GM19035 (cell line): ENCODE results near the gene SMIM8.
A peak's percentile ranks its signal among the peaks of the same experiment; 100 is the strongest.

Source experiments
- ATAC-seq: cut with Tn5 transposase; IDR thresholded peaks from one replicate; pipeline ENCODE4 v1.9.1; 2021; ENCODE audit not compliant: unreplicated experiment

Gene SMIM8

GRCh38 chr6:87333591-87334181, 11.3 kb downstream of the SMIM8 start:
- no peak for ATAC-seq

GRCh38 chr6:87334683-87335082, 12.3 kb downstream of the SMIM8 start:
- no peak for ATAC-seq

GRCh38 chr6:87336367-87336766, 14.0 kb downstream of the SMIM8 start:
- ATAC-seq: no peak

DNA sequence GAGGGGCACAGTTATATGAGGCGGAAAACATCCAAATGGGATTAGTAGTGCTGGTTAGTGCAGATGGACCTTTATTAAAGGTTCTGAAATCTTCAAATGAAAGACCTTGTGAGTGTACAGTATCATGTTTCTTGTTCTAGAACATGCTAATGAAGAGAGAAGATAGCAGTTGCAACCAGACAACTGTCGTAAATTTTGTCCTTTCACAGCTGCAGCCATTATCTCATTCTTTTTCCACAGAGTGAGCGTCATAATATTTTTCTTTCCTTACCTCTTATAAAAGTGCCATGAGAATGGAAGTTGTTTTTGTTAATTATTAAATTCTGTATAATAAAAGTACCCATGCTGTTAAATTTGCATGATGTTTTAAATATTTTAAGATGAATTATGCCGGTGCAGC, 17.8 kb downstream of the SMIM8 start:
- no peak for ATAC-seq

DNA sequence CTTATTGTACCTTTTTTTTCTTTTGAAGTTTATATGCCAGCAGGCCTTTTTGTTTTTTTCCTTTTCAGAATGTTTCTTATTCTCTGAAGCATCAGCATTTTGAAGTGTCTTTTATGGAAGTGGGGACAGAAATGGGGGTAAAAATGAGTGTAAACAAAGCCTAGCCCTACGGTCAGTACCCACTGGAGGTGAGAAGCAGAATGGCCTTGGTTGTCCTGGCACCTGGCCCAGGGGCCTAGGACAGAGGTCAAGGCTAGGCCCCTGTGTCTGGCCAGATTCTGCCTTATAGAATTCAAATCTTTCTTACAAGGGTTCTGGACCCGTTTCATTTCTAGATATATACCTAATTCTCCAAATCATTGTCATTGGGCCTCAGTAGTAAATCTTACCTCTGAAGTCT, 18.8 kb downstream of the SMIM8 start:
- no peak for ATAC-seq

- ATAC-seq: peak; percentile 81
Measured at GRCh38 chr6:87341899-87342298, 19.5 kb downstream of the SMIM8 start.

- no peak for ATAC-seq
Measured at GRCh38 chr6:87342829-87343228, 20.4 kb downstream of the SMIM8 start.

GRCh38 chr6:87344731-87345130, 22.3 kb downstream of the SMIM8 start, which contains the start of gene C6orf163:
TSS of gene C6orf163 (plus strand) at chr6:87344813. CDS start at chr6:87345100, 287 bp downstream.
- no peak for ATAC-seq

- no peak for ATAC-seq
Measured at GRCh38 chr6:87346700-87347099, 24.3 kb downstream of the SMIM8 start.

- ATAC-seq: no peak
Measured at GRCh38 chr6:87349896-87350295, 27.5 kb downstream of the SMIM8 start.

DNA sequence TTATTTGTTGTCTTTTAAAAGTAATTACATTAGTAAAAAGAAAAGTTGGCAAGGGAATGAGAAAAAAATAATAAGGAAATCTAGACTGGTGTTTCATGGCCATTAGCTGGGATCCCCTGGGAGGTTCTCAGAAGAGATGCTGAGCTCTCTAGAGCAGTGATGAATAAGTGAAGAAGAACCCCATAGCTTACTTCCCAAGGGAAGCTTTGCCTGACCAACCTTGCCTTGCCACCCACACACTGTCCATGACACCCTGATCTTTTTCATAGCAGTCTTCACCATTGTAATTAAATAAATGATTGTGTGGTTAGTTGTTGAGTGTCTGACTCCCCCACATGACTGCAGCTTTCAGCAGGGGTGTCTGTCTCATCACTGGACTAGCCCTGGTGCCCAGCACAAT, 28.1 kb downstream of the SMIM8 start:
- ATAC-seq: no peak

DNA sequence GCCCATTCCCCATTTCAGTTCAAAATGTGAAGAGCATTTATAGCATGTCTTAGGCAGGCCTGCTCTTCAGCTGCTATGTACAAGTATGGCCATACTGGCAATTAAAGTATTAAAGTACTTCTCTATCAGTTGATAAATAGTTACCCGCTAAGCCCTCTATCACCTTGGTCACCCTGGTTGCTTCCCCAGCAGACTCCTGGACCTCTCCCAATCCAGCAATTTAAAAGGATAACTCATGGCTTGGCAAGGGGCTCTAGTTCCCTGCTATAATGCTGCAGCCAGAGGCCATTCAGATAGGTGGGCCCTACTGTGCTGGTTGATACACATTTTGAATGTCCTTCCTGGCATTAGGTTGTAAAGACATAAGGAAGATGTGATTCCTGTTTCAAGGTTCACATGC, 29.2 kb downstream of the SMIM8 start:
- no peak for ATAC-seq

DNA sequence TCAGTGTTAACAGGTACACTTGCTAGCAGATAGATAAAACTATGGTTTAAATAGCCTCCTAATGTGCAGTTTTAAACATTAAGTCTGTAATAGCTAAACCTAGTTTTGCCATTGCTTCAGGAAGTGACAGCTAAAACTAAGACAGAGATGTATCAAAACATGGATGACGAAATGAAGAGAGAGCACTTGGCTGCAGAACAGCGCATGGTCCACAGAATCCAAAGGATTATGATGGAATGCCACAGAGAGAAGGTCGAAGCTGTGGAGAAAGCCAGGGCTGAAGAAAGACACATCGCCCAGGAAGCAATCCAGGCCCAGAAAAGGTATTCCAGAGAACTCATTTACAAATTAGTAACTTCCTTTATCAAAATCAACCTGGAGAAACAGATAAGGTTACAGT, 33.8 kb downstream of the SMIM8 start:
- no peak for ATAC-seq

GRCh38 chr6:87357479-87358196, 35.2 kb downstream of the SMIM8 start:
- no peak for ATAC-seq

- no peak for ATAC-seq
Measured at GRCh38 chr6:87364602-87365252, 42.3 kb downstream of the SMIM8 start.

DNA sequence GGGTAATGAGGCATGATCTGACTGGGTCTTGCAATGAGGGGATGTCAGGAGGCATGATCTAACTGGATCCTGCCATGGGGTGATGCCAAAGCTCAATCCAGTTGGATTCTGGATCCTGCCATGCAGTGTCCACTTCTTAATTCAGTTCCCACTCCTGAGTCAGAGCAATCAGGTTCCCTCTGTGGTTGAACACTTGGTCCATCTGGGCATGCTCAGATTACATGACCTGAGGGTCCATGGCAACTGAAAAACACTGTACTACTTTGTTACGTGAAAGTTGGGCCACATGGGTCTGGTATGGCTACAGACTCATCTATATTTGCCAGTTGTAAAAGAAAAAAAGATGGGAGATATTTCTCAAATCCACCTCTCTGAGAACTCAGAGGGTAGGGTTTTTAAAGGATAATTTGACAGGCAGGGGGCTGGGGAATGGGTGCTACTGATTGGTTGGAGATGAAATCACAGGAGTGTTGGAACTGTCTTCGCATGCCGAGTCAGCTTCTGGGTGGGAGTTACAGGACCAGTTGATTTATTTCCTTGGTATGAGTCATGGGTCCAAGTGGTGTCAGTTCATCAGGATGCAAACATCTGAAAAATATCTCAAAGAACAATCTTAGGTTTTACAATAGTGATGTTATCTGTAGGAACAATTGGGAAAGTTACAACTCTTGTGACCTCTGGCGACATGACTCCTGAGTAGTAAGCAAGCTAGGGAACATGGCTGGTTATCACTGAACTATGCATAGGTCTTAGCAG, 43.9 kb downstream of the SMIM8 start:
- ATAC-seq: no peak

- ATAC-seq: no peak
Measured at GRCh38 chr6:87366899-87367298, 44.5 kb downstream of the SMIM8 start.

DNA sequence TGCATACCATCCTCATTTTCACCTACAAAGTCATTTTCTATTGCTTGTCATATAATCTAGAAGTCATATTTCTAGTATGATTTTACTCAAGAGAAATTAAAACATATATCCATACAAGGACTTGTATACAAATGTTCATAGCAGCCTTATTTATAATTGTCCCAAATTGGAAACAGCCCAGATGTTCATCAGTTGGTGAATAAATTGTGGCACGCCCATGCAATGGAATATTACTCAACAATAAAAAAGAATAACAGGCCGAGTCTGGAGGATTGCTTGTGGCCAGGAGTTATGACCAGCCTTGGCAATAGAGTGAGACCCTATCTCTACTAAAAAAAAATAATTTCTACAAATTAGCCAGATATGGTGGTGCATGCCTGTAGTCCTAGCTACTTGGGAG, 51.0 kb downstream of the SMIM8 start:
- ATAC-seq: no peak

- ATAC-seq: no peak
Measured at GRCh38 chr6:87375315-87375714, 52.9 kb downstream of the SMIM8 start.

DNA sequence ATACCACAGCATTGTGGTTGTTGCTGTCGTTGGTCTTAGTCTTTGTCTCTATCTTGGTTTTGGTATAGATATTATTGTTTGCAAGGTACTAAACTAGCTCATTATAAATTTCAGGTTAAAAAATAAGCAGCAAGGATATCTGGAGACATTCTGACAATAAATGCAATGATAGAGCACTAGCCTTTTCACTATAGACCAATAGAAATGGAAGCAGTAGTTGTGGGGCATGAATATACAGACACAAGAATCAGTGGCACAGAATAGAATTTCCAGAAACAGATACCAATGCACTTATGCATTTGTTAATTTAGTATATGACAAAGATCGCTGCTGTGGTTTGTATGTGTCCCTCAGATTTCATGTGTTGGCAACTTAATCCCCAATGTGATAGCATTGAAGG, 54.3 kb downstream of the SMIM8 start:
- ATAC-seq: no peak

DNA sequence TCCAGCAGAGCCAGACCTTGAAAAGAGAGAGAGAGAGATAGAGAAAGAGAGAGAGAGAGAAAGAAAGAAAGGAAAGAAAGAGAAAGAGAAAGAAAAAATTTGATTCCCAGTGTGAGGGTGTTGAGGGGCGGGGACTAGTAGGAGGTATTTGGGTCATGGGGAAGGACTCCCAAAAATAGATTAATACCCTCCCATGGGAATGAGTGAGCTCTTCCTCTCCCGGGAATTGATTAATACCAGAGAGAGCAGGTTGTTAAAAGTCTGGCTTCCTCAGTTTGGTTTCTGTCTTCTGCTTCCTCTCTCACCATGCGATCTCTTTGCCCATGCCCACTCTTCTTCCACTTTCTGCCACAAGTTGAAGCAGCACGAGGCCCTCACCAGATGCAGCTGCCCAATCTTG, 56.6 kb downstream of the SMIM8 start:
- no peak for ATAC-seq

DNA sequence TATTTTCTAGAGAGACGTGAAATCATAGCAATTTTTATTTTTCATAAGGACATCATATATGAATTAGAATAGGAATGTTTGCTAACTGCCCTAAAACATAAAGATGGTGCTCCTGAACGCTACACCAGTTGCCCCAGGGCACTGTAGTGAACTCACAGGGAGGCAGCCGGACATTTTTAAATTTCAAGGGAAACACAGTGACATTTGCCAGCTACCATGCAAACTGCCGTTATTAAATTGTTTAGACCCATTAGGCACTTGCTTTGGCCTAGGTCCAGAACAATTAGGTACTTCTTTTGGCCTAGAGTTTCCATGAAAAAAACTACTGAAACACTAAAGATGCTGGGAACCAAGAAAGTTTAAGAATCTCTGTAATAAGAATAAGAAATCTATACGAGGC, 60.5 kb downstream of the SMIM8 start:
- ATAC-seq: no peak
